ENCODE results near the gene RAB33A. TPM values are rescaled to one million over a fixed set of nuclear protein-coding genes. Genes with fewer than 3 reads are reported as not detected.

The RAB33A gene
- total RNA-seq, 1 experiment from 2014 or later: 0.57 TPM

DNA sequence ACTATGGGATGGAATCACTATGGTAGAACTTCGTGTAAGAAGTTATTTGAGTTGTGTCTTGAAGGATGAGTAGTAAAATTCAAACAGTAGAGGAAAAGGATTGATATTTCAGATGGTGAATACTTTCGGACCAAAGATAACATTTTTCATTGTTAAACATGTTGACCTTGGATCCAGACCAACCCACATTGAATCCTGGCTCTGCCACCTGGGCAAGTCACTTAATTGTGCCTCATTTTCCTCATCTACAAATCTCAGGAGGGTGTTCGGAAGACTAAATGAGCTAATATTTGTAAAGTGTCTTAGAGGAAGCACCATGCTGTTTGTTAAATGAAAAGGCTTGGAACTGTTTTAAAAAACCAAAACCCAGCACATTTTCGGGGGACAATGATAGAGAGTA is 4.7 kb upstream of the RAB33A start:
- H3K9me3 ChIP-seq (ENCODE audit: insufficient read depth, low read depth): no peaks in the 10 kb centered on the region
- intact Hi-C loops (cut with micrococcal nuclease; ENCODE audit: unreplicated experiment): loop anchor here (5.0 kb wide), 1 partner anchor 55 kb away; the partner anchor contains the start of gene ELF4
- peaks cover 20% of the 10 kb centered on the region for H3K4me1 ChIP-seq (replicated peaks; ENCODE audit: insufficient read depth)
- 0 out of 2 replicates have a peak, but pooled peaks cover 8% of the 10 kb centered on the region for H3K36me3 ChIP-seq (ENCODE audit: low read depth)
- peaks cover 28% of the 10 kb centered on the region for H3K79me2 ChIP-seq (ENCODE audit: low read depth)
- peaks cover 5% of the 10 kb centered on the region; the same call in 1 of the 2 replicates for H3F3A ChIP-seq (ENCODE audit: insufficient read depth, low read depth)
- DNase-seq: no peak
- POLR2A ChIA-PET (ENCODE audit: unreplicated experiment): no interaction called here
- BruUV-seq (replicated peaks): no TSS peak
- H3K9me2 ChIP-seq (ENCODE audit: insufficient read depth): no peaks in the 10 kb centered on the region
- no peaks in the 10 kb centered on the region for H3K27me3 ChIP-seq (ENCODE audit: insufficient read depth, low read depth)
- H3K4me2 ChIP-seq: peak overlapping the region; percentile 94
- H3K27ac ChIP-seq: no peak overlapping the region; the same call in 1 of the 2 replicates
- no peaks in the 10 kb centered on the region; the same call in 1 of the 2 replicates for H4K20me1 ChIP-seq (ENCODE audit: insufficient read depth)
- TF ChIP-seq, protein P1, sequence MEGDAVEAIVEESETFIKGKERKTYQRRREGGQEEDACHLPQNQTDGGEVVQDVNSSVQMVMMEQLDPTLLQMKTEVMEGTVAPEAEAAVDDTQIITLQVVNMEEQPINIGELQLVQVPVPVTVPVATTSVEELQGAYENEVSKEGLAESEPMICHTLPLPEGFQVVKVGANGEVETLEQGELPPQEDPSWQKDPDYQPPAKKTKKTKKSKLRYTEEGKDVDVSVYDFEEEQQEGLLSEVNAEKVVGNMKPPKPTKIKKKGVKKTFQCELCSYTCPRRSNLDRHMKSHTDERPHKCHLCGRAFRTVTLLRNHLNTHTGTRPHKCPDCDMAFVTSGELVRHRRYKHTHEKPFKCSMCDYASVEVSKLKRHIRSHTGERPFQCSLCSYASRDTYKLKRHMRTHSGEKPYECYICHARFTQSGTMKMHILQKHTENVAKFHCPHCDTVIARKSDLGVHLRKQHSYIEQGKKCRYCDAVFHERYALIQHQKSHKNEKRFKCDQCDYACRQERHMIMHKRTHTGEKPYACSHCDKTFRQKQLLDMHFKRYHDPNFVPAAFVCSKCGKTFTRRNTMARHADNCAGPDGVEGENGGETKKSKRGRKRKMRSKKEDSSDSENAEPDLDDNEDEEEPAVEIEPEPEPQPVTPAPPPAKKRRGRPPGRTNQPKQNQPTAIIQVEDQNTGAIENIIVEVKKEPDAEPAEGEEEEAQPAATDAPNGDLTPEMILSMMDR (conservative IDR thresholded peaks at IDR 0.05): no peak
- no peak for TF ChIP-seq EZH2 (IDR thresholded peaks at IDR 0.05; ENCODE audit: low read depth)
- H2AFZ ChIP-seq: peak overlapping the region; percentile 95; the same call in 1 of the 2 replicates
- peak overlapping the region; percentile 79 for H3K4me3 ChIP-seq
- CTCF ChIA-PET: no interaction called here

DNA sequence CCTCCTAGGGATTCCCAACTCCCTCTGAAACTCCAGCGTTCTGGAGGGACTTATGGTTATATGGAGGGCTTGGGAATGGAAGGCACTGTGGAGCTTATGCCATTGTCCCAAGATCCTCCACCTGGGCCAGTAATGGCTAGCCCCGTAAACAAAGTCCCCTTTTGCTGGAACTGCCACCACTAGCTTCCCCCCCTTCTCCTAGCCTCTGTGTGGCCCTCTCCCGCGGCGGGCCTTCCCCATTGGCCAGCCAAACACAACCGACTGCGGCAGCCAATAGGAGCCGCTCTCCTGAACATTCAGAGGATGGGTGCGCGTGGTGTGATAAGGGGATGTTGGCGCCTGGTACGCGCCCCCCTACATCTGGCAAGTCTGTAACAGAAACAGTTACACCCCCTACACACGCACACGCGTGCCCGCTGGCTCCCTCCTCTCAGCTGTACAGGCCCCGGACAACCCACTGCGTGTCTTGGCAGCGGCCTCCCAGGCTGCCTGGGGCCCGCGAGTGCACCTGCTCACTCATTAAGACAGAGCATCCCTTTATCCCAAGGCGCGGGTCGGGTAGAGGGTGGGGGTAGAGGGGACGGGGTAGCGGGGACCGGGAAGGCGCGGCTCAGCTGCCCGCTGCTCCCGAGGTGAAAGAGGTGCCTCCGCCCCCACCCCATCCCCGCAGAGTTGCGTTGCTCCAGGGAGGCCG is 863 bp upstream of the RAB33A start:
- Histone ChIP-seq H3K4me1 (replicated peaks; ENCODE audit: insufficient read depth) (peaks cover 40% of the 10 kb centered on the region), H4K20me1 (ENCODE audit: insufficient read depth) (no peaks in the 10 kb centered on the region), H3K27ac (no peak overlapping the region), H3K4me2 (no peak overlapping the region), H3F3A (ENCODE audit: insufficient read depth, low read depth) (peaks cover 24% of the 10 kb centered on the region), H3K4me3 (no peak overlapping the region), H3K27me3 (ENCODE audit: insufficient read depth, low read depth) (no peaks in the 10 kb centered on the region), H3K9me2 (ENCODE audit: insufficient read depth) (no peaks in the 10 kb centered on the region), H3K9me3 (ENCODE audit: insufficient read depth, low read depth) (no peaks in the 10 kb centered on the region), H3K79me2 (ENCODE audit: low read depth) (no peaks in the 10 kb centered on the region), H3K36me3 (ENCODE audit: low read depth) (no peaks in the 10 kb centered on the region), H2AFZ (no peak overlapping the region)
- ChIA-PET CTCF (interaction anchor here (0.6 kb wide), 1 partner anchor 570 kb away, joined by 3 read pairs; no protein-coding TSS in a partner anchor), POLR2A (ENCODE audit: unreplicated experiment) (no interaction called here)
- no peak for DNase-seq
- TF ChIP-seq, protein P1 (conservative IDR thresholded peaks at IDR 0.05): no peak
- TF ChIP-seq EZH2 (IDR thresholded peaks at IDR 0.05; ENCODE audit: low read depth): no peak
- intact Hi-C loops (cut with micrococcal nuclease; ENCODE audit: unreplicated experiment): no loop called here
- no TSS peak for BruUV-seq (replicated peaks)

DNA sequence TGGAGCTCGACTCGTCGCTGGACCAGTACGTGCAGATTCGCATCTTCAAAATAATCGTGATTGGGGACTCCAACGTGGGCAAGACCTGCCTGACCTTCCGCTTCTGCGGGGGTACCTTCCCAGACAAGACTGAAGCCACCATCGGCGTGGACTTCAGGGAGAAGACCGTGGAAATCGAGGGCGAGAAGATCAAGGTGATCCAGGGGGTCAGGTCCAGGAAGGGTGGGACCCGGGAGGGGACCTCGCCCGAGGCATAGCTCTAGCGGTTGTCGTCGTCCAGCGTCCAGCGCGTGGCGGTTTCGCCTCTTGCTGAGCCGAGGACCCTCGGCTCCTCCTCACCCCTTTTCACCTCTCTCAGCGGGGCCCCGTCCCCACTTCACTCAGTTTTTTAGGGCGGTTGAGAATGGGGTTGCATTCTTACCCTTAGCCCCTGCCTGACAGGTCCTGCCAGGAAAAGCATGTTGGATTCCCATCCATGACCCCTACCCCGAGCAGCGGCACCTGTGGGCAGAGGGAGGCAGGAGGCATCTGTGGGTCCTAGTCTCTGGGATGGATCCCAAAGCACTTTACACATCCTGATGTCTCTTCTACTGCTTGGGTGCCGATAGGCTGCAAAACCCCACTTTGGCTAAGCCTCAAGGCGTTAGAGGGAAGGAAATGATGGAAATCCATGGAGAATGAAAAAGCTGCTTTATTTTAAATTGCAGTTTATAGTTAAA is 524 bp downstream of the RAB33A start:
- CTCF ChIA-PET: no interaction called here
- no TSS peak for BruUV-seq (replicated peaks)
- no peak for DNase-seq

More for the DNA sequence above, 524 bp downstream of the RAB33A start:
- no peaks in the 10 kb centered on the region for H3K36me3 ChIP-seq (ENCODE audit: low read depth)
- intact Hi-C loops (cut with micrococcal nuclease; ENCODE audit: unreplicated experiment): no loop called here
- H3K9me3 ChIP-seq (ENCODE audit: insufficient read depth, low read depth): no peaks in the 10 kb centered on the region
- TF ChIP-seq, protein P1 (conservative IDR thresholded peaks at IDR 0.05): no peak
- no peak for TF ChIP-seq EZH2 (IDR thresholded peaks at IDR 0.05; ENCODE audit: low read depth)
- peak overlapping the region; percentile 97 for H3K27ac ChIP-seq
- H3K79me2 ChIP-seq (ENCODE audit: low read depth): no peaks in the 10 kb centered on the region
- no peak overlapping the region for H2AFZ ChIP-seq
- H3K4me1 ChIP-seq (replicated peaks; ENCODE audit: insufficient read depth): peaks cover 32% of the 10 kb centered on the region
- H3K4me2 ChIP-seq: peak overlapping the region; percentile 62
- H3F3A ChIP-seq (ENCODE audit: insufficient read depth, low read depth): peaks cover 20% of the 10 kb centered on the region
- no peaks in the 10 kb centered on the region for H3K9me2 ChIP-seq (ENCODE audit: insufficient read depth)
- H4K20me1 ChIP-seq (ENCODE audit: insufficient read depth): no peaks in the 10 kb centered on the region
- no peak overlapping the region for H3K4me3 ChIP-seq
- H3K27me3 ChIP-seq (ENCODE audit: insufficient read depth, low read depth): no peaks in the 10 kb centered on the region
- POLR2A ChIA-PET (ENCODE audit: unreplicated experiment): no interaction called here
